H9 (cell line): ENCODE results near the gene MYH7. TPM values are rescaled to one million over a fixed set of nuclear protein-coding genes. Genes with fewer than 3 reads are reported as not detected.

Source experiments
- DNase-seq: peaks from one replicate; pipeline ENCODE4 v3.0.0-alpha.2; 2017
- H2AFZ ChIP-seq: one replicate; pipeline ENCODE4 v1.6.1; 2013; ENCODE audit warnings: mild to moderate bottlenecking, low read length, control low read depth, moderate library complexity
- H2AK5ac ChIP-seq: 2 replicates; pipeline ENCODE4 v1.6.1; 2013; ENCODE audit warnings: low read length, control low read depth, mixed read lengths; ENCODE audit not compliant: insufficient read length
- H2BK120ac ChIP-seq: one replicate; pipeline ENCODE4 v1.6.1; 2013; ENCODE audit warnings: low read depth, mild to moderate bottlenecking, low read length, control low read depth, inconsistent platforms; ENCODE audit not compliant: poor library complexity, severe bottlenecking
- H2BK12ac ChIP-seq: 2 replicates; pipeline ENCODE4 v1.6.1; 2013; ENCODE audit warnings: low read length, control low read depth, mixed read lengths, low read depth; ENCODE audit not compliant: insufficient read length
- H2BK15ac ChIP-seq: 2 replicates; pipeline ENCODE4 v1.6.1; 2013; ENCODE audit warnings: low read depth, low read length, control low read depth
- H2BK20ac ChIP-seq: one replicate; pipeline ENCODE4 v1.6.1; 2013; ENCODE audit warnings: low read depth, mild to moderate bottlenecking, low read length, control low read depth, inconsistent platforms; ENCODE audit not compliant: poor library complexity, severe bottlenecking
- H2BK5ac ChIP-seq: 2 replicates; pipeline ENCODE4 v1.6.1; 2013; ENCODE audit warnings: low read length, control low read depth, mixed read lengths; ENCODE audit not compliant: insufficient read length
- H3K14ac ChIP-seq: 2 replicates; pipeline ENCODE4 v1.6.1; 2013; ENCODE audit warnings: low read length, control low read depth; ENCODE audit not compliant: insufficient read depth
- H3K18ac ChIP-seq: 2 replicates; pipeline ENCODE4 v1.6.1; 2013; ENCODE audit warnings: low read depth, mild to moderate bottlenecking, mixed read lengths, low read length, control low read depth; ENCODE audit not compliant: insufficient read length
- H3K23ac ChIP-seq: 2 replicates; pipeline ENCODE4 v1.6.1; 2013; ENCODE audit warnings: low read length, control low read depth, mixed read lengths, low read depth; ENCODE audit not compliant: insufficient read length
- H3K23me2 ChIP-seq: 2 replicates; pipeline ENCODE4 v1.6.1; 2013; ENCODE audit warnings: low read depth, mild to moderate bottlenecking, mixed read lengths, low read length, control low read depth; ENCODE audit not compliant: insufficient read length, poor library complexity, severe bottlenecking
- H3K27ac ChIP-seq: 2 replicates; pipeline ENCODE4 v1.5.1; 2013; ENCODE audit warnings: low read length, control low read depth, mixed read lengths, low read depth; ENCODE audit not compliant: insufficient read length
- H3K27me3 ChIP-seq: 2 replicates; pipeline ENCODE4 v1.6.1; 2013; ENCODE audit warnings: low read length, control low read depth, inconsistent platforms; ENCODE audit not compliant: insufficient read depth
- H3K4ac ChIP-seq: 2 replicates; pipeline ENCODE4 v1.6.1; 2013; ENCODE audit warnings: low read depth, mild to moderate bottlenecking, control low read depth, inconsistent platforms, low read length, moderate library complexity
- H3K4me1 ChIP-seq: 2 replicates; pipeline ENCODE4 v1.6.1; 2013; ENCODE audit warnings: low read length, control low read depth, inconsistent platforms; ENCODE audit not compliant: insufficient read depth
- H3K4me2 ChIP-seq: 2 replicates; pipeline ENCODE4 v1.6.1; 2013; ENCODE audit warnings: low read length, control low read depth, mixed read lengths; ENCODE audit not compliant: insufficient read length, insufficient read depth
- H3K56ac ChIP-seq: 2 replicates; pipeline ENCODE4 v1.6.1; 2013; ENCODE audit warnings: low read depth, mild to moderate bottlenecking, mixed read lengths, low read length, control low read depth; ENCODE audit not compliant: insufficient read length
- H3K79me1 ChIP-seq: 2 replicates; pipeline ENCODE4 v1.6.1; 2013; ENCODE audit warnings: low read depth, mild to moderate bottlenecking, moderate library complexity, low read length, control low read depth, inconsistent platforms; ENCODE audit not compliant: insufficient read depth, poor library complexity, severe bottlenecking
- H3K79me2 ChIP-seq: 2 replicates; pipeline ENCODE4 v1.6.1; 2013; ENCODE audit warnings: low read length, control low read depth, inconsistent platforms; ENCODE audit not compliant: insufficient read depth
- H3K9ac ChIP-seq: 2 replicates; pipeline ENCODE4 v1.6.1; 2013; ENCODE audit warnings: low read length, control low read depth, mixed read lengths; ENCODE audit not compliant: insufficient read length; ENCODE audit errors: extremely low read depth
- H3K9me3 ChIP-seq: one replicate; pipeline ENCODE4 v1.6.1; 2013; ENCODE audit warnings: low read depth, low read length, inconsistent platforms; ENCODE audit not compliant: control insufficient read depth
- H3T11ph ChIP-seq: one replicate; pipeline ENCODE4 v1.6.1; 2013; ENCODE audit warnings: mild to moderate bottlenecking, low read length, control low read depth, inconsistent platforms
- H4K20me1 ChIP-seq: one replicate; pipeline ENCODE4 v1.6.1; 2013; ENCODE audit not compliant: control insufficient read depth, insufficient read length, insufficient read depth
- H4K5ac ChIP-seq: 2 replicates; pipeline ENCODE4 v1.6.1; 2013; ENCODE audit warnings: low read depth, mild to moderate bottlenecking, mixed read lengths, low read length, control low read depth; ENCODE audit not compliant: insufficient read length
- H4K8ac ChIP-seq: replicated peaks from 2 replicates; pipeline ENCODE4 v1.6.1; 2013; ENCODE audit warnings: low read length, control low read depth, mixed read lengths, low read depth; ENCODE audit not compliant: insufficient read length
- H4K91ac ChIP-seq: 2 replicates; pipeline ENCODE4 v1.6.1; 2013; ENCODE audit warnings: low read depth, mild to moderate bottlenecking, moderate library complexity, mixed read lengths, low read length, control low read depth; ENCODE audit not compliant: insufficient read length
- H3K27ac Mint-ChIP-seq, 3 experiments: 2 replicates in 2 of 3; 3 replicates in 1 of 3; pipeline ENCODE4 v1.8.0; 2020 to 2021; ENCODE audit warnings: mixed read lengths in 3 of 3, mild to moderate bottlenecking in 1 of 3, moderate library complexity in 1 of 3
- H3K27me3 Mint-ChIP-seq: 2 replicates; pipeline ENCODE4 v1.8.0; 2021; ENCODE audit warnings: low read depth, mild to moderate bottlenecking, moderate library complexity, mixed read lengths
- H3K36me3 Mint-ChIP-seq, 3 experiments: 2 replicates in 2 of 3; 3 replicates in 1 of 3; pipeline ENCODE4 v1.8.0; 2020 to 2021; ENCODE audit warnings: low read depth in 3 of 3, mixed read lengths in 3 of 3; ENCODE audit not compliant: insufficient read depth in 1 of 3
- H3K4me1 Mint-ChIP-seq, 2 experiments: 2 replicates each; pipeline ENCODE4 v1.8.0; 2020; ENCODE audit warnings: mixed read lengths in 2 of 2
- H3K4me3 Mint-ChIP-seq, 2 experiments: 2 replicates in 1 of 2; 3 replicates in 1 of 2; pipeline ENCODE4 v1.8.0; 2020 to 2021; ENCODE audit warnings: mild to moderate bottlenecking in 2 of 2, mixed read lengths in 2 of 2, moderate library complexity in 1 of 2
- H3K9me3 Mint-ChIP-seq, 2 experiments: 2 replicates in 1 of 2; 3 replicates in 1 of 2; pipeline ENCODE4 v1.8.0; 2020; ENCODE audit warnings: mild to moderate bottlenecking in 2 of 2, mixed read lengths in 2 of 2, moderate library complexity in 1 of 2
- WGBS: extraction: QIAGEN DNeasy Blood & Tissue Kit; methylation state at CpG from one replicate; pipeline ENCODE4 v1.1.7; 2013; ENCODE audit warnings: missing lambda C conversion rate, low lambda C conversion rate, mixed read lengths; ENCODE audit not compliant: insufficient read length; ENCODE audit errors: extremely low coverage; 5-methylcytosine and 5-hydroxymethylcytosine counted together
- total RNA-seq: library from RNA; stranded (reverse); gene quantifications from 2 replicates; pipeline ENCODE4 v1.2.1, GENCODE V29; 2021
- TF ChIP-seq, protein P1 (sequence below): fragments of 200-600 bp; sonication (generic); conservative IDR thresholded peaks from 3 replicates; pipeline ENCODE4 v1.8.0; 2021; ENCODE audit warnings: antibody characterized with exemption, mild to moderate bottlenecking

The MYH7 gene
- total RNA-seq, 1 experiment from 2014 or later: not detected

DNA sequence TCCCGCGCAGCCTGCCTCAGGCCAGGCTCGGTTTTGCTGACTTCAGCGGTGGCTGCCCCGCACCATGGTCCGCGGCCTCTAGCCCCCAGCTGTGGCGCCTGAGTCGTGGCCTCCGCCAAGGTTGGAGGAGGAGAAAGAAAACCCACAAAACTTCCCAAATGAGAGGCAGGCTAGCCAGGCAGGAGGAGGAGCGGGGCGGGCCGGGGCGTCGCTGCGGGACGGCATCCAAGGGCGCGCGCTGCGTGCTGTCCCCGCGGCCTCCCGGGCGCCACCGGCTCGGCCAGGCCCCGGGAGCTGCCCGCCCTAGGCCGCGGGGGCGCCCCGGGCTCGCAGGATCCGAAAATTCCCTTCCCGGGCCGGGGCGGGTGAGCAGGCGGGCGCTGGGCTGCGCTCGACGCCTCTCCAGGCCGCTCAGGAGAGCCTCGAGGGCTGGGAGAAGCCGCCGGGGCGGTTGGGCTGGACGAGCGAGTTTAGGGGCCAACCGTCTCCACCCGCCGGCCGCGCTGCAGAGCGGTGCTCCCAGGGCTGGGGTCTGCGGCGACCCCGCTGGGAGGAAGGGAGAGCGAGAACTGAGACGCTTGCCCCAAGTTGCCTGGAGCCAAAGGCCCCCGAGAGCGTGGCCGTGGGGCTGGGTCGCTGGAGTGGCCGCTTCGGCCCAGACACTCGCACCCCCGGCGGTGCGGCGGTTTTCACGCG is 70.3 kb downstream of the MYH7 start, which contains the start of gene EFS:
EFS (minus strand) TSS at position 137 of the 696 bp plus-strand sequence. CDS start 147 bp downstream, outside the sequence.
- Histone ChIP-seq H2AK5ac (no peak within 1 kb of the TSS), H2BK5ac (no peak within 1 kb of the TSS), H4K8ac (no peak within 1 kb of the TSS), H3K4ac (no peak within 1 kb of the TSS; the same call in 1 of the 2 replicates), H3K9ac (peak within 1 kb of the TSS; percentile 18), H3K18ac (peak within 1 kb of the TSS; percentile 60), H2BK12ac (no peak within 1 kb of the TSS), H3K27me3 (no peaks in the 10 kb centered on the region; the same call in 1 of the 2 replicates), H4K91ac (no peak within 1 kb of the TSS), H4K5ac (no peak within 1 kb of the TSS), H4K20me1 (no peaks in the 10 kb centered on the region), H3K79me2 (no peaks in the 10 kb centered on the region), H2BK120ac (no peak within 1 kb of the TSS), H3K4me1 (peaks cover 4% of the 10 kb centered on the region; the same call in 1 of the 2 replicates), H3T11ph (no peak within 1 kb of the TSS), H3K23ac (no peak within 1 kb of the TSS), H2BK20ac (no peak within 1 kb of the TSS), H3K14ac (peak within 1 kb of the TSS; percentile 95), H2AFZ (no peak within 1 kb of the TSS), H3K79me1 (no peaks in the 10 kb centered on the region), H3K56ac (no peak within 1 kb of the TSS), H2BK15ac (no peak within 1 kb of the TSS), H3K23me2 (peaks cover 23% of the 10 kb centered on the region), H3K9me3 (no peaks in the 10 kb centered on the region), H3K4me2 (peak within 1 kb of the TSS; percentile 56), H3K27ac (no peak within 1 kb of the TSS)
- TF ChIP-seq, protein P1, sequence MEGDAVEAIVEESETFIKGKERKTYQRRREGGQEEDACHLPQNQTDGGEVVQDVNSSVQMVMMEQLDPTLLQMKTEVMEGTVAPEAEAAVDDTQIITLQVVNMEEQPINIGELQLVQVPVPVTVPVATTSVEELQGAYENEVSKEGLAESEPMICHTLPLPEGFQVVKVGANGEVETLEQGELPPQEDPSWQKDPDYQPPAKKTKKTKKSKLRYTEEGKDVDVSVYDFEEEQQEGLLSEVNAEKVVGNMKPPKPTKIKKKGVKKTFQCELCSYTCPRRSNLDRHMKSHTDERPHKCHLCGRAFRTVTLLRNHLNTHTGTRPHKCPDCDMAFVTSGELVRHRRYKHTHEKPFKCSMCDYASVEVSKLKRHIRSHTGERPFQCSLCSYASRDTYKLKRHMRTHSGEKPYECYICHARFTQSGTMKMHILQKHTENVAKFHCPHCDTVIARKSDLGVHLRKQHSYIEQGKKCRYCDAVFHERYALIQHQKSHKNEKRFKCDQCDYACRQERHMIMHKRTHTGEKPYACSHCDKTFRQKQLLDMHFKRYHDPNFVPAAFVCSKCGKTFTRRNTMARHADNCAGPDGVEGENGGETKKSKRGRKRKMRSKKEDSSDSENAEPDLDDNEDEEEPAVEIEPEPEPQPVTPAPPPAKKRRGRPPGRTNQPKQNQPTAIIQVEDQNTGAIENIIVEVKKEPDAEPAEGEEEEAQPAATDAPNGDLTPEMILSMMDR: no peak
- Mint-ChIP-seq H3K9me3 (peaks cover 0 to 2% of the 10 kb centered on the region in 2 experiments; a peak in 1 of 5 replicates), H3K27ac (peak within 1 kb of the TSS; percentile 90 to 93 (median 90)), H3K4me3 (peak within 1 kb of the TSS; percentile 79 to 94), H3K4me1 (peaks cover 32 to 38% of the 10 kb centered on the region in 2 experiments), H3K27me3 (peaks cover 34% of the 10 kb centered on the region), H3K36me3 (peaks cover 13 to 31% (median 19%) of the 10 kb centered on the region in 3 experiments)
- no peak for DNase-seq
- WGBS: no CpG with 5 or more reads among the region's 74 CpGs
